HG03175 (cell line): ENCODE data around the gene ERC2.

ENCODE experiments used
- ATAC-seq: cut with Tn5 transposase; IDR thresholded peaks from one replicate; pipeline ENCODE4 v1.9.1; 2021; ENCODE audit warnings: mild to moderate bottlenecking, moderate library complexity; ENCODE audit not compliant: unreplicated experiment

Gene ERC2

DNA sequence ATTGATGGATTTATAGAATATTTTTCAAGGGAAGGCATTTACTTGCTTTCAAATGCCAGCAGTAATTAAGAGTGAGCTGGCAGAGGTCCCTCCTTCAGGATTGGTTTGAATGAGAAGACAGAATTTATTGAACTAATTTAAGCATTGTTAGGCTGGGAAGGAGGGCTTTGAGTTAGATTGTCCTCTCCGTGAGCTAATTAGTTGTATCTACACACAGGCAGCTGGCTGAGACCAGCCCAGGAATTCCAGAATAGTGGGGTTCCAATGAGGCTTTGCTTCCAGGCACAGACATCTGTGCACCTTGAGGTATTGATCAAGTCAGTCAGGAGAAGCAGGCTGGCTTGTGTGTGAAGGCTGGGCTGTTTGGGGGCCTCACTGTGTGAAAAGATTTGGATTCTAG lies 857.1 kb downstream of the ERC2 start:
- no peak for ATAC-seq

DNA sequence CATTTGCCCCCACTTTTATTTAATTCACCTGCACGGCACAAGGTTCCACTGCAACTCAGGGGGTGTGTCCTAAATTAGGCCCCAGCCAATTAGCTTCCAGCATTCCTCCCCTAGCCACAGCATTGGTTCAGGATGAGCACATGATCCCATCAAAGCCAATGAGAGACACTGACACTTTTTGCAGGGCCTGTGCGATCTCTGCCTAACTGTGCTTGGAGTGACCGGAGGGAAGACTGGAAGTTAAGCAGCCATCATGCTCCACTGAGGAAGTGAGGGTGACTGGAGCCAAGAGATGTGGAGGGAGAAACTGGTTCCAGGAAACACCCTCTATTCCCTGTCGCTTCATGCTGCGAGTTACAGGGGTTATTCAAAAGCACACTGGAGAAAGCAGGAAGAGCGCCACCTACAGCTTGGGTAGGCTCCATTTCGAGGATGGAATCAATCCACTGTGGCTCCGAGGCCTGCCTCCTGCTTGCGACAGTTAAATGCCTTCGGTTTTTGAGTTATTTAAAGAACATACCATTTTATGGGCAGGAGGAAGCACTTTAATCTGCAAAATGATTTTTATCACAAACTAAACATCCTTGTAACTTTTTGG lies 858.9 kb downstream of the ERC2 start:
- ATAC-seq, result no peak

DNA sequence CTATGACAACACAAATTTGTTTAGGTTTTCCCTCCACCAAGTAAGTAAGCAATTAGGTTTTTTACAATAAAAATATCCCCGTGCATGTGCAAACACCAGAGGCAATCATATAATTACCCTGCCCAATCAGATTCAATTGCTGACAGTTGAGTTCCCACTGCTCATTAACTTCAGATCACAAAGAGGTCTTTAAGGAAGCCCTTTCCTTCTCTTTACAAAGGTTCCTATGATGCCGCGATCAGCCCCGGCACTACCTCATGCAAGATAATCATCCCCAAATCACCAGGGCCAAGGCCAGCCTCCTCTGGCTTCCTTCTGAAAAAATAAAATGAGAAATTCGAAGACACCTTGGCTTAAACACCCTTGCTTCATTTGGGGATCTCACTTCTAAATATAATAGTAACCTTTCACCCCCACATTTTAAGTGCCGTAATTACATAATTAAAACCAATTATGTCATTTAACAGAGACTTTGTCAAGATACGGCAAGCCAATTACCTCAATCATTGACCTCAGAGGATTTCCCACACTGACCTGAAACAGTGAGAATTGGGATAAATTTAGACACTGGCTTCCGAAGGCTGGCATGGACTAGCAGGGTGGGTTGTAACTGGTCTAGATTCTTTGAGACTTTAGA lies 859.8 kb downstream of the ERC2 start:
- no peak for ATAC-seq

DNA sequence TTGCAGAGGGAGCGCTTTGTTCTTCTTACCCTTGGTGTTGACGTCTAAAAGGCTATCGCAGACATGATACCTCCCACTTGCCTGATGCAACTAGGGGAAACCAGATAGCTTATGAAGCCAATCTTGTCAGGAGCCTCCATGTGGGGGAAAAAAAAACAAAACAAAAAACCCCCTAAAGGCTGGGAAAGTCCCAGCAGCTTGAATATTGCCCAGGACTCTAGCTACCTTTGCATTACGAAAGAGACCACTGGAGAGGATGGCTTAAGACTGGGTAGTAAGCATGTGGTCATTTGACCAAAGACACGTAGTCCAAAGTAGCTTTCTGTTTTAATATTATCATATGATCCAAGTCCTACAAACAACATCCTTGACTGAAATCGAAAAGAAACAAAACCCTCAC lies 860.4 kb downstream of the ERC2 start:
- peak; percentile 55 for ATAC-seq

DNA sequence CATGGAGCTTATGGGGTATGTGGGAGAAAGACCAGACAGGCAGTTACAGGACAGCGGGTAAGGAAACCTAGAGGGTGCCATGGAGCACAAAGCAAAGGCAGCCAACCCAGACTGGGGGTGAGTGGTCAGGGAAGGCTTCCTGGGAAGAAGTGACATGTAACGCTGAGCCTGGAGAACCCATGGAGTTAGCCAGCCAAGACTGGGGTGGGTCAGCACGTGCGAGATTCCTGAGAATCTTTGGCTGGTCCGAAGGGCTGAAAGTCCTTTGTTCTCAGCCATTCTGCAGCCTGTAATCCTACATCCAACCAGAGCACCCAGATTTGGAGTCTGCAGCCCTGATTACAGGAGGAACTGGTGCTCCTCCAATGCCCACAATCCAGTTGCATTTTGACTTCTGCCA lies 861.1 kb downstream of the ERC2 start:
- no peak for ATAC-seq

DNA sequence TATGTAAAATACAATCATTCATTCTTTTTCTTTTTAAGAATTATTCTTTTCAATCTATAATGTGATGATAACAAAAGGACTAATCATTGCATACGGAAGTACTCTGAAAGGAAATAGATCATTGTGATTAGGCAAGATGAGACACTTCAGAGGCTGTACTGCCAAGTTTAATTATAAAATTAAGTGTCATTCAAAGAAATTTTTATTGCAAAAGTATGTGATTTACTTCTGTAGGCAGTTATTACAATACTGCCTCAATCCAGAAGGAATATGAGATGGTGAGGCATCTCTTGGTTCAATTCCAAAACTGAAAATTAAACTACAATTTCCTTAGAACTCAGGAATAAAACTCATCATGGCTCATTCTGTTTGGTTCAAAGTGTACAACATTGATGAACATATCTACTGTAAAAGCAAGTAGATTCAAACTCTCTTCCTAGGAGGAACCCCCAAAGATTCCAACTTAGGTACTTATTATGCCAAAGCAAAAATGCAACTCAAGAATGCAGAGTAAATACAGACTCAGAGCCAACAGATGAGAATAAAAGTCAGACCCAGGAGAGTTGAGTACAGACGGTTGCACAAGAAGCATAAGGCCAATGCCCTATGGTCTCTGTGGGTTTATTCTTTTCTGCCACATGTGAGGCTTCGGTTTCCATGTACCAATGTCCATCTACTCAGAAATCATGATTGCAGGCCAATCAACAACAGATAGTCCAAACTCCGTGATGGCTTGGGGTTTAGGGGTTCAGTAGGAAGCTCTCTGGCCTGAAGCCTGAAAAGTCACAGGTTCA lies 862.6 kb downstream of the ERC2 start:
- no peak for ATAC-seq

DNA sequence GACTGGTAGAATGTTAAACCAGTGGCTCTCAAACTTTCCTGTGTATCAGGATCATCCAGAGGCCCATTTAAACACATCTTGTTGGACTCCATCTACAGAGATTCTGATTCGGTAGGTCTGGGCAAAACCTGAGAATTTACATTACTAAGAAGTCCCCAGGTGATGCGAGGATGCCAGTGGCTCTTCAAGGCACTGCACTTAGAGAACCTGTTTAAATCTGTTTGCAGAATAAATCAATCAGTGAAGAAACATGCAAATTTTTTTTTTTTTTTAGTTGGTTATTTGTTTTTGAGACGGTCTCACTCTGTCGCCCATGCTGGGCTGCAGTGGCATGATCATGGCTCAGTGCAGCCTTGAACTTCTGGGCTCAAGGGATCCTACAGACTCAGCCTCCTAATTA lies 863.4 kb downstream of the ERC2 start:
- ATAC-seq, result no peak

DNA sequence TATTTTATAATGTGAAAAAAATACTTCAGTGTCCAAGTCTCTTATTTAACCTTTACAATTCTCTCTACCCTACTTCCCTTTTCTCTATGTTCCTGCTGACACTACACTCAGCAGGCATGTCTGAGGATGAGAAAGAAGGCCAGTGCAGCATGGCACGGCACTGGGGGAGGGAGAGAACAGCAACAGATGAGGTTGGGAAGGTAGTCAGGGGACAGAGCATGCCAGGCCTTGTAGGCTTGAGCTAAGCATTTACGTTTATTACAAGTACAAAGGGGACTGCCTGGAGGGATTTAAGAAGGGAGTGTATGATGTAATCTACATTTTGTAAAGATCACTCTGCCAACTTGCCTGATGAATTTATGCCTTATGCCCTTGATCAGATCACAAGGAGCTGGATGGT lies 863.9 kb downstream of the ERC2 start:
- ATAC-seq, result no peak

DNA sequence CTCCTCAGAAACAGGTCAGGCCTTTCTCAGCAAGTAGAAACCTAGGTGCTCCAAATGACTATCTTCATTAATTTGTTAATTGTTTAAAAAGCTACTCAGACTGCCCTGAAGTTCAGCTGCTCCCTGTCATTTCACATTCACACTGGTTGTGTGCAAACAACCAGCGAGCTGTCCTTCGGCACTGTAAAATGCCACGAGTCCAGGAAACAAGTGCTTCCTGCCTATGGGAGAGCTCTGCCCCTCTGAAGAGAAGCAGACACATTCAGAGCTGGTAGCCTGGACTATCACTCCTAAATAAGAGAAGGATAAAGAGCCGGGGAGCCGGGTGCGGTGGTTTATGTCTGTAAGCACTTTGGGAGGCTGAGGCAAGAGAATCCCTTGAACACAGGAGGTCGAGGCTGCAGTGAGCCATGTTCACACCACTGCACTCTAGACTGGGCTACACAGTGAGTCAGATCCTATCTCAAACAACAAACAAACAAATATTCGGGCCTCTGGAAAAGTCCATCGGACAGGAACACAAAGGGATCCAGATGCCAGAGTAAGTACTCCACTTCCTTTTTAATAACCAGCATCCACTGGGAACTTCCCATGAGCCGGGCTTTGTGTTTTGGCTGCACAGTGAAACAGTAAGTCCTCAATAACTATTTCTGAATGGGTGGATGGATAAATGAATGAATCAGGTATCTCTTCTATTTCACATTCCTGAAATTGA lies 866.7 kb downstream of the ERC2 start:
- ATAC-seq, result no peak

DNA sequence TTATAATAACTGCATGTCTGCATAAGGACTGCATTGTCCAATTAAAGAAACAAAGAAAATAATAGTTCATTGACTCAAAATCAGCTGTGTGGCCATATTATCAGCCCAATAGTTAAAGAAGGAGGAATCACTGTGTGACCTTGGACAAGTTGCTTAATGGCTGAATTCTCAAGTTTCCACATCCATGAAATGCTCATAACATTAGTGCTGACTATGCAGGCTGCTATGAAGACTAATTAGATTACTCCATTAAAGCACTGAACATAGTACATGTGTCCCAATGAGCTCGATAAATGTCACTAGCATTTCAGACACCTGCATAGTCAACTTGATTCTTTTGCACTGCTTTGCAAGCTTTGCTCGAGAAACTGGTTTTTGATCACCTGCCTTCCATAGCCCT lies 870.0 kb downstream of the ERC2 start:
- ATAC-seq, result no peak

DNA sequence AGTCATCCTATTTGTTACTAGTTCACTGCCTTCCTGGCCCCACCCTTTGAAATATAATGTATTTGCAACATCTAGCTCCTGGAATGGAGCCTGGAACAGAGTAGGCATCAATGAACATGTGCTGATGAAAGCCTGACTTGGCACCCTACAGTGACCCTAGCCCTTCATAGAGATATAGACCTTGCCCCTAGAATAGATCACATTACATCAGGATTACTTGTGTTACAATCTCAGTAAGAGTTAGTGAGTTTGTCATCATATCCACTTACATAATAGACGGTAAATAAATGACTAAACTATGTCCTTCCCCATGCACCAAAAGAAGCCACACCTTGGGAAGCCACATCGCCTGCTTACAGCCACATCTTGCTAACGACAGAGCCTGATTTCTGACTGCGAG lies 870.6 kb downstream of the ERC2 start:
- ATAC-seq, result no peak

DNA sequence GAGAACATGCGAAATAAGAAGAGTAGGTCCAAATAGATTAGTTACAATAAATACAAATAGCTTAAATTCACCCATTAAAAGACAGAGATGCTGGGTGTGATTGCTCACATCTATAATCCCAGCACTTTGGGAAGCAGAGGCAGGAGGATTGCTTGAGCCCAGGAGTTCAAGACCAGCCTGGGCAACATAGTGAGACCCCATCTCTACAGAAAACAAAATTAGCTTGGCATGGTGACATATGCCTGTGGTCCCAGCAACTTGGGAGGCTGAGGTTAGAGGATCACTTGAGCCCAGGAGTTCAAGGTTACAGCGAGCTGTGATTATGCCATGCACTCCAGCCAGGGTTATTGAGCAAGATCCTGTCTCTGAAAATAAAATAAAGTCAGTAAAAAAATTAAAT lies 872.1 kb downstream of the ERC2 start:
- no peak for ATAC-seq

DNA sequence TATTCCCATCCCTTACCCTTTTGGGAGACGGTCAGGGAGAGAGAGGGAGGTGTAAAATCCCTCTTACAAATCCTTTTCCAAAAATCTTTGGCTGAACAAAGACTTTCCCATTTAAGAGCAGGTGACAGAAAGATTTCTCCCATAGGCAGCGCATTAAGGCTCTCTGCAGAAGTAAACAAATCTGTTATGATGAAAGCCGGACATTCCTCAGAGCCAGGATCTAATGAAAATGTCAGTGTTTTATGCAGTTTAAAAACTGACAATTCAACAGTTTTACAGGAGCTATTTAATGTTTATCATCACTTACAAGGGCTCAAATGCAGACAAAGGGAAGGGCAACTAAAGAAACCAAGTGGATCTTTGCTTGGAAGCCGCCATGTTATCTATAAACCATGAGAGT lies 872.8 kb downstream of the ERC2 start:
- no peak for ATAC-seq

DNA sequence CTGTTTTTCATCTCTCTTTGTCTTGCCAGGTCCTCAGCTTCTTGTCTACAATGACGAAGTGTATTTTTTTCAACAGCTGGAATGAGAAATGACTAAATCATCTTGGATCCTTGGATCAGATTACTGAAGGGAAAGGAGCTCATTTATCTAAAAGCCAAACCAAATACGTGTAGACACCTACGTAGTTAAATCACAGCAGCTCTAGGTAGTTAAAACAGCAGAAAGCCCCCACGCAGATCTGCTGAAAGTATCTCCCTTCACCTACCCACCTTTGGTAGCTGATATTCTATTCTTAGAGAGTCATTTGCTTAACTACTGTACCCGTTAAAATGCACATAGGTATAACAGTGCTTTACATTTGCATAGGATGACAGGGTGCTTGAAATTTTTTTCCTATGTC lies 875.7 kb downstream of the ERC2 start:
- ATAC-seq, result no peak

DNA sequence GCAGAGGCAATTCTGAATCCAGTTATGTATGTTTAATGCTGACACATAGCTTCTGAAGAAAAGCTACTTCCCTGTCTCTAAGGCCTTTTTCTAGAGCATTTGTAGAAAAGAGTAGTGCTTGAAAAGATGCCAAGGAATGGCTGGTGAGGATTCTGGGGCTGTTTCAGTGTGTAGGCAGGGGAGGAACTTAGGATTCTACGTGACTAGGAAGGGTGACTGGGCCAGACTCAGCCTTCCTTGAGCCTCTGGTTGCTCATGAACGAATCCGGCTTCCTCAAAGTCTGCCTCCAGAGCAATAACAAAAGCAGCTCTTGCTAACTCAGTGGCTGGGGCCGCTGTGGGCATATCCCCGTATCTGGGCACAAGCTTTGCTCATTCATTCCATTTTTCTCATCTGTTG lies 876.4 kb downstream of the ERC2 start:
- ATAC-seq, result no peak

DNA sequence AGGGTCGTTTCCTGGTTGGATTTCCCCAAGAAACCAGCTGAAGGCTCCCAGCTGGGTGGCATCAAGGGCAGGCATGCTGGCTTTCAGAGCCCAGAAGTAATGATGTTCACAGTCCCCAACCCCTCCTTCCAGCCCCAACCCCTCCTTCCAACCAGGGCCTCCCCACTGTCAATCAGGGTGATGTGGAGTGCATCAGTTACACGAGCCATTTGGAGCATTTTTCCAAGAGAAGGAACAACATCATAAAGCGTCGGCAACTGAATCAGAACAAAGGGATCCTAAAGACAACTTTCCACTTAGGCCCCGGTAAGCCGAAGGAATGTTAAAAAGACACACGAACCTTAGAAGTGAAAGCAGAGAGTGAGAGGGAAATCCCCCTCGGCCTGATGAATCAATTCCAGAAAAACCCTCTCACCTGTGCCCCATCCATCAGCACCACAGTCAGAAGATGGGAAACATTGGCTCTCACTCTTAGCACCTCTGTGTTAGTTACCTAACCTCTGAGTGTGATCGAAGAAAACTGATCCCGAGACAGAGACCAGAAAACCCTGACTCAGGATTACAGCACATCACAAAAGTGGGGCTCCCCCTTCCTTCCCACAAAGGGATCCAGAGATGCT lies 880.0 kb downstream of the ERC2 start:
- ATAC-seq, result no peak

DNA sequence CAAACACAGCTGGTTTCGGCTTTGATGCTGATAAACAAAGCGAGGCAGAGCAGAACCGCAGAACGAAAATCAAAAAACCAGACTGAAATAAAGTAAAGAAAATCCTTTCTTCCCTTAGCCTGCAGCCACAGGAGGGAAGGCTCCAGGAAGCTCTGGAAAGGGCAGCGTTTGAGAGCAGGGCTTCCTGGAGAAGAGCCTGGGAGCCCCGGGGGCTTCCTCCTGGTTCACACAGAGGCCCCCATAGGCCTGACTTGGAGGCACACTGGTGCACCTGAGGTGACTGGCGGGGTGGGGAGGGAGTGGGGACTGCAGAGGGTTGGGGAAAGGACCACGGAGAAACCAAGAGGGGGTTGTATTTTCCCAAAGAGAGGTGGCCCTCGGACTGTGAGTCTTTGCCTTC lies 882.4 kb downstream of the ERC2 start:
- no peak for ATAC-seq

DNA sequence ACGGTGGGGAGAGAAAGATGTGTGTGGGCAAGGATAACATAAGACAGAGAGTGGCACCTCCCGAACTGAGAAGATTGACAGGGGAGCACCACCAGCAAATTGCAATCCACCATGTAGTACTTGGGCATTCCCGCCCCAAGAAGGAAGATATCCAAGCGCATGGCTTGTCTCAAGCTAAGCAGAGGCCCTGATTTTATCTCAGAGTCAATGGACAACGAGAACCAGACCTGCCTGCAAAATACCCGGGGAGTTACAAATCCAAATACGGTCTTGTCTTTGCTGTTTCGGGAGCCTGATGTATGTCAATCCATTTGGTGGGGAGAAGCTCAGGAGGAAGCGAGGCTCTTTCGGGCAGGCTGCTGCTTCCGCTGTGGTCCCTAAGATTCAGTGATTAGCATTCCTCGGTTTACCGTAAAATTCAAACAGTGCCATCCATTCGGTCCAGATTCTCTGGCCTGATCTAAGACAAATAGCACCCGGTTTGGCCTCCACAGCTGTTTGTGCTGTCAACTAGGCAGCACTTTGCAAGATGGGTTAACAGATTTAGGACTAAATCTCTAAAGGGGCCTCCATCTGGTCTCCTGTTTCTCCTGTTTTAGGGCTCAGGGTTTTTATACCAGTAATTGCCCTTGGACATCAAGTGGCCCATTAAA lies 883.4 kb downstream of the ERC2 start:
- no peak for ATAC-seq

DNA sequence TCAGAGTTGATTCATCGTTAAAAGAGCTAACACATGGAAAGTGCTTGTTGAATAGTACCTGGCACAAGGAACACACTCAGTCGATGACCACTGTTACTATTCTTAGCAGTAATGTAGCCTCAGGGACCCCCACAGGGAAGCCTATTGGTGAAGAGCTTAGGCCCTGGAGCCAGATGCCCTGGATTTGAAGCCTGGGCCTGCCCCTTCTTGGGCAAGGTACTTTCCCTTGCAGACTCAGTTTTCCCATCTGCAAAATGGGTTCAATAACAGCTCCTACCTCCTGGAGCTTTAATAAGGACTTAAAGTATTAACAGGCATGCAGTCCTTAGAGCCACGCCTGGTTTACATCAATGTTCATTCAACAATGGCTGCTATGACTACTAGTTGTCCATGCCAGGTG lies 884.2 kb downstream of the ERC2 start:
- ATAC-seq, result no peak

DNA sequence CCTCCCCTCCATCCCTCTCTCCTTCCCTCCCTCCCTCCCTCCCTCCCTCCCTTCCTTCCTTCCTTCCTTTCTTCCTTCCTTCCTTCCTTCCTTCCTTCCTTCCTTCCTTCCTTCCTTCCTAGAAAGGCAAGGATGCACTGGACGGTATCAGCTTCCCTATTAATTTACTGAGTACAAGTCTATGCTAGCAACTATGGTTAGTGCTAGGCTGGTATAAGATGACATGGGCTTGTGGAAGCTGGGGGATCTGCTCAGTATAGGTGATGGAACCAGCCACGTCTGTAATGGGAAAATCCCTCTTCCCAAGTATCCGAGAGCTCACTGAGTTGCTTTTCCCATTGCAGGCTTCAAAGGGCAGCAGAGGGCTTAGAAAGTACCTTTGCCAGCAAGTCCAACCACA lies 884.8 kb downstream of the ERC2 start:
- no peak for ATAC-seq

DNA sequence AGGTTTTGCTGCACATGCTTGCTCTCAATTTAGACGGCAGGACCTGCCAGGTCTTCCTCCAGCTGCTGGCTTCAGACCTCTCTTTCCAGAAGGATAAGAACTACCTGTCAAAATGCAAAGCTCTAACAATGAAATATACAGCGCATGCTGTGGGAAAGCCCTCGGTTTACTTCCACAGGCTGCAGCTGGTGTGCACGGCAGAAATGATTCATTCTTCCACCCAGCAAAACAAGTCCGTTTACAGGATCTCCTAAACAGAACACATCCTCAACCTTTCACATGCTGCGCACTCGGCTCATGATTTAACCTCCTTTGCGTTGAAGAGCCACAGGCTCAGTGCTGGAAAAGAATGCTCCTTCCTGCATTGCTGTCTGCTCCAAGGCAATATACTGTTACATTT lies 888.8 kb downstream of the ERC2 start:
- no peak for ATAC-seq
